HEK293T (cell line): ENCODE data around the gene GLDN.

Experiments used
- CTCF ChIA-PET: fragments of 350-600 bp; formaldehyde crosslinking; extraction: SDS; loops from one replicate; lab custom pipeline; 2021; ENCODE audit warnings: antibody characterized with exemption, inconsistent platforms; lab: Yijun Ruan, JAX
- POLR2A ChIA-PET: fragments of 350-600 bp; formaldehyde crosslinking; extraction: SDS; loops from one replicate; lab custom pipeline; 2020; ENCODE audit warnings: antibody characterized with exemption, inconsistent platforms; lab: Yijun Ruan, JAX
- DNase-seq: peaks from one replicate; pipeline ENCODE4 v3.0.0; 2012; ENCODE audit warnings: mixed read lengths; ENCODE audit errors: extremely low spot score
- ARNT ChIP-seq: fragments of 450-650 bp; IDR thresholded peaks from 2 replicates; pipeline ENCODE4 v1.6.1; 2017; ENCODE audit warnings: mild to moderate bottlenecking
- BHLHE40 ChIP-seq: fragments of 450-650 bp; IDR thresholded peaks from 2 replicates; pipeline ENCODE4 v1.6.1; 2016; ENCODE audit warnings: mild to moderate bottlenecking, moderate library complexity, borderline replicate concordance
- CTBP1 ChIP-seq: fragments of 450-650 bp; IDR thresholded peaks from 2 replicates; pipeline ENCODE4 v1.6.1; 2016; ENCODE audit warnings: borderline replicate concordance
- ELF4 ChIP-seq: fragments of 450-650 bp; IDR thresholded peaks from 2 replicates; pipeline ENCODE4 v1.6.1; 2017; ENCODE audit warnings: antibody characterized with exemption
- FOXA1 ChIP-seq: fragments of 450-650 bp; IDR thresholded peaks from 2 replicates; pipeline ENCODE4 v1.6.1; 2016; ENCODE audit warnings: mild to moderate bottlenecking
- FOXK2 ChIP-seq: fragments of 450-650 bp; IDR thresholded peaks from 2 replicates; pipeline ENCODE4 v1.6.1; 2016; ENCODE audit warnings: mild to moderate bottlenecking
- FOXM1 ChIP-seq: fragments of 450-650 bp; IDR thresholded peaks from 2 replicates; pipeline ENCODE4 v1.6.1; 2017; ENCODE audit warnings: mild to moderate bottlenecking, borderline replicate concordance
- HDGF ChIP-seq: fragments of 450-650 bp; IDR thresholded peaks from 2 replicates; pipeline ENCODE4 v1.6.1; 2017; ENCODE audit warnings: antibody characterized with exemption, borderline replicate concordance
- L3MBTL2 ChIP-seq: fragments of 450-650 bp; conservative IDR thresholded peaks from 2 replicates; pipeline ENCODE4 v1.6.1; 2016; ENCODE audit warnings: mild to moderate bottlenecking
- LEF1 ChIP-seq: fragments of 450-650 bp; IDR thresholded peaks from 2 replicates; pipeline ENCODE4 v1.6.1; 2017; ENCODE audit warnings: mild to moderate bottlenecking, borderline replicate concordance
- NFRKB ChIP-seq: fragments of 450-650 bp; IDR thresholded peaks from 2 replicates; pipeline ENCODE4 v1.6.1; 2016; ENCODE audit warnings: mild to moderate bottlenecking, moderate library complexity
- SP1 ChIP-seq: fragments of 450-650 bp; IDR thresholded peaks from 2 replicates; pipeline ENCODE4 v1.6.1; 2017
- SUZ12 ChIP-seq: fragments of 450-650 bp; IDR thresholded peaks from 2 replicates; pipeline ENCODE4 v1.6.1; 2016; ENCODE audit warnings: mild to moderate bottlenecking
- TARDBP ChIP-seq: fragments of 450-650 bp; IDR thresholded peaks from 2 replicates; pipeline ENCODE4 v1.6.1; 2016
- ZNF384 ChIP-seq: fragments of 450-650 bp; IDR thresholded peaks from 2 replicates; pipeline ENCODE4 v1.6.1; 2016
- TF ChIP-seq, protein P1 (sequence below): fragments of 450-650 bp; IDR thresholded peaks from 2 replicates; pipeline ENCODE4 v1.6.1; 2016

GLDN gene

GRCh38 chr15:51366071-51366470 lies 24.6 kb downstream of the GLDN start:
- ChIA-PET POLR2A (no interaction called here), CTCF (no interaction called here)
- DNase-seq, result no peak
- TF ChIP-seq L3MBTL2 (no peak), TARDBP (no peak), ARNT (no peak), BHLHE40 (no peak), FOXK2 (no peak), LEF1 (no peak)

- ChIA-PET POLR2A (no interaction called here), CTCF (no interaction called here)
- no peak for DNase-seq
- TF ChIP-seq LEF1 (no peak), ZNF384 (no peak), SP1 (no peak), ELF4 (no peak), FOXA1 (no peak), NFRKB (no peak), CTBP1 (no peak), BHLHE40 (no peak), HDGF (no peak), TARDBP (no peak), L3MBTL2 (no peak), ARNT (no peak), FOXM1 (no peak), SUZ12 (no peak), FOXK2 (no peak)
- TF ChIP-seq, protein P1, sequence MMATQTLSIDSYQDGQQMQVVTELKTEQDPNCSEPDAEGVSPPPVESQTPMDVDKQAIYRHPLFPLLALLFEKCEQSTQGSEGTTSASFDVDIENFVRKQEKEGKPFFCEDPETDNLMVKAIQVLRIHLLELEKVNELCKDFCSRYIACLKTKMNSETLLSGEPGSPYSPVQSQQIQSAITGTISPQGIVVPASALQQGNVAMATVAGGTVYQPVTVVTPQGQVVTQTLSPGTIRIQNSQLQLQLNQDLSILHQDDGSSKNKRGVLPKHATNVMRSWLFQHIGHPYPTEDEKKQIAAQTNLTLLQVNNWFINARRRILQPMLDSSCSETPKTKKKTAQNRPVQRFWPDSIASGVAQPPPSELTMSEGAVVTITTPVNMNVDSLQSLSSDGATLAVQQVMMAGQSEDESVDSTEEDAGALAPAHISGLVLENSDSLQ, result no peak
Measured at GRCh38 chr15:51366920-51367319, 25.5 kb downstream of the GLDN start.

DNA sequence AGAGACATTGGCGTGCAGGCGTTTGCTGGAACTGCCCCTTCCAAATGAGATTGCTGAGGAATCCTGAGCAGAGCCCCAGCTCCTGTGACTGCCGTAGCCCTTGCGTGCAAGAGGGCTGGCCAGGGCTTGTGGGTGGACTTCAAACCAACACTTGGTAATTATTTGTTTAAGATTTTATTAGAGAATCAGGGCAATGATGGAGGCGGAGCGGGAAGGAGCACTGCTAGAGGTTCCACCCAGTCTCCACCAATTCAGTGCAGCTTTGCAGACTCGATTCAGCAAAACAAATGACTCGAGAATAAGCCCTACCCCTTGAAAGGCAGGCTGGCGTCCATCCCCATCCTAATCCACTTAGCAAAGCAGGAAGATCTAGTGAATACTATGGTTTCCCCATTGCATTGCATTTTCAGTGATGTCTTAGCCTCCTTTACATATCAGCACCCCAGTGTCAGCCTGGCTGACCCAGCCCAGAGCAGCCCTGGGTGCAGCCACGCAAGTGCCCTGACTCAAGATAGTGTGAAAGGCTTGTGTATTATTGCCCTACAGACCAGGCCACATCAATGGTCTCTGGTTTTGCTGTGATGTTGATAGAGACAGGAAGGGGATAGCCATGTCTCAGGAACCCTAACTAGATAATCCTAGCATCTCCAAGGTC lies 26.0 kb downstream of the GLDN start:
- DNase-seq, result no peak

GRCh38 chr15:51368307-51368706 lies 26.9 kb downstream of the GLDN start:
- no peak for TF ChIP-seq FOXK2
- no peak for TF ChIP-seq BHLHE40
- TF ChIP-seq ELF4, result no peak
- DNase-seq, result no peak
- ChIA-PET POLR2A (no interaction called here), CTCF (interaction anchor here (0.7 kb wide), 1 partner anchor 25 kb away, joined by 5 read pairs; no protein-coding TSS in a partner anchor)

More for the DNA sequence above, 26.0 kb downstream of the GLDN start:
- ChIA-PET CTCF (no interaction called here), POLR2A (no interaction called here)
- no peak for TF ChIP-seq HDGF
- no peak for TF ChIP-seq SUZ12

DNA sequence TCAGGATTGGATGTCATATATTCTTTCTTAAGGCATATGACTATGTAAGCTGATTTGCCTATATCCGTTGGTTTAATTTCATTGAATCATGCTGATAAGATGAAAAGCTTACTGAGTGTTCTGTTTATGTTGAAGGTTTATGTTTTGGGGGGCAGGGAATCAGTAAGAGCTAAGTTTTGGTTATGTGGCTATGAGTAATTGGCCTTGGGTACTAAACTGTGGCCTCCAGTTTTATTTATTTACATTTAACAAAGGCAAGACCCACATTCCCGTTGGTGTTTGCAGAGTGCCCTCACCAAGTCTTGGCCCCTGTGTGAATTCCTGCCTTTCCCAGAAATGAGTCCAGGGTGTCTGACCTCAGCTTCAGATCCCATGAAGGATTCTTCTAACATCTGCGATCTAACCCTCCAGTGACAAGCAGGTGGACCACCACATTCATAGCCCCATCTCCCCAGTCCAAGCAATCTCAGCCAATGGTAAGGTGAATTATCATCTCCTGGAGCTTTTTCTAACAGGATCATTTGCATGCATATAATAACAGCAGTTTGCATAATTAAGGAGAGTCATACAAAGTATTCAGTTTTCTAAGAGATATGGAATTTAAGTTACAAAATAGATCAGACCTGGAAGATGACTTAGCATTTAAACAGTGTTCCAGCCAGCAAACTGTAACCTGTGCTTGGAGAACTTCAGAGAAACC lies 27.4 kb downstream of the GLDN start:
- TF ChIP-seq FOXM1 (no peak), HDGF (no peak), CTBP1 (no peak), ELF4 (no peak), FOXA1 (no peak), ARNT (no peak), L3MBTL2 (no peak), SP1 (no peak), LEF1 (no peak), TARDBP (no peak), ZNF384 (no peak), FOXK2 (no peak), SUZ12 (no peak), NFRKB (no peak), BHLHE40 (no peak)
- TF ChIP-seq, protein P1, result no peak
- no peak for DNase-seq
- POLR2A ChIA-PET, result no interaction called here
- CTCF ChIA-PET, result interaction anchor here (0.6 to 0.7 kb wide), 2 partner anchors 13 to 25 kb away, joined by 3 to 5 read pairs; no protein-coding TSS in a partner anchor

- TF ChIP-seq NFRKB (no peak), SUZ12 (no peak), FOXA1 (no peak), CTBP1 (no peak), ELF4 (no peak)
- TF ChIP-seq, protein P1, result no peak
- ChIA-PET POLR2A (no interaction called here), CTCF (interaction anchor here (0.7 kb wide), 1 partner anchor 7 kb away, joined by 3 read pairs; no protein-coding TSS in a partner anchor)
- DNase-seq, result no peak
Measured at GRCh38 chr15:51369451-51369761, 28.0 kb downstream of the GLDN start.

DNA sequence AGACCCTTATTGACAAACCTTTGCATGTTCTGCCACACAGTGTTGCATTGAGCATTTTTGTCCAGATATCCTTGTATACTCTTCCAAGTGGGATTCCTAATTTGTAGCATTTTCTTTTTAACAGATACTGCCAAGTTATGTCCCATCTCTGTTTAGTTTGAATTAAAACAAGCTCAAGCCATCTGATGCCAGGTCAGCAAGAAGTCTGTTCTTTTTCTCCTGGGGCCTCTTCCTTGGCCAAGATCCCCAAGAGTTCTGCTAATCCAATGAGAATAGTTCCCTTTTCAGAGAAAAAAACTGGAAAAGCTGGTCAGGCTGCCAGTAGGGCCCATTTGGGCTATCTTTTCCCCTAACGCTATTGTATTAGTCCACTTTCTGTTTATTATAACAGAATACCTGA lies 29.8 kb downstream of the GLDN start:
- ChIA-PET POLR2A (no interaction called here), CTCF (interaction anchor here (0.7 kb wide), 1 partner anchor 179 kb away, joined by 3 read pairs; no protein-coding TSS in a partner anchor)
- DNase-seq, result no peak
- TF ChIP-seq FOXA1, result no peak
- TF ChIP-seq LEF1, result no peak
- no peak for TF ChIP-seq TARDBP
- TF ChIP-seq SUZ12, result no peak
- no peak for TF ChIP-seq HDGF
